Omental fat pad (tissue), 4 donors: ENCODE results near the gene PTPN13. TPM values are rescaled to one million over a fixed set of nuclear protein-coding genes. Genes with fewer than 3 reads are reported as not detected.
"Not testable (repeated sequence)": the region's sequence is repeated elsewhere in the genome, so short reads cannot be mapped to it uniquely, and the experiment has no call there.

Experiments
- ATAC-seq: fragments of 150-250 bp; one replicate; pipeline ENCODE4 v1.9.1; 2016; ENCODE audit warnings: mild to moderate bottlenecking, moderate library complexity; ENCODE audit not compliant: low FRiP score
- DNase-seq: peaks from one replicate; pipeline ENCODE4 v3.0.0-alpha.2; 2019; ENCODE audit warnings: low spot score
- CTCF ChIP-seq, 3 donors: fragments of 450-650 bp; IDR thresholded peaks; one replicate each; pipeline ENCODE4 v1.5.1; 2016 to 2017; ENCODE audit warnings: antibody characterized with exemption in 3 of 3, mild to moderate bottlenecking in 3 of 3, moderate library complexity in 2 of 3
- total RNA-seq, 4 donors: library from RNA; depleted of rRNA; stranded (reverse); fragments of >200 nt; gene quantifications; one replicate each; pipeline ENCODE4 v1.1.0, GENCODE V29; 2016

The PTPN13 gene
- total RNA-seq, 4 donors from 2014 or later: 23.4 to 80.1 (median 26.2) TPM

- ATAC-seq (no peak), DNase-seq (no peak)
- TF ChIP-seq CTCF (IDR thresholded peaks at IDR 0.05): no peak
Measured at GRCh38 chr4:86633854-86634253, 39.7 kb downstream of the PTPN13 start.

- DNase-seq: no peak
- no peak for TF ChIP-seq CTCF (IDR thresholded peaks at IDR 0.05)
- no peak for ATAC-seq
Measured at GRCh38 chr4:86640469-86640868, 46.4 kb downstream of the PTPN13 start.

GRCh38 chr4:86641516-86642090 is 47.5 kb downstream of the PTPN13 start:
- DNase-seq (no peak), ATAC-seq (no peak)
- no peak for TF ChIP-seq CTCF (IDR thresholded peaks at IDR 0.05)

GRCh38 chr4:86644892-86645291 is 50.8 kb downstream of the PTPN13 start:
- ATAC-seq (no peak), DNase-seq (no peak)
- TF ChIP-seq CTCF (IDR thresholded peaks at IDR 0.05): no peak

GRCh38 chr4:86652332-86652932 is 58.3 kb downstream of the PTPN13 start:
- ATAC-seq (no peak), DNase-seq (no peak)
- TF ChIP-seq CTCF (IDR thresholded peaks at IDR 0.05): no peak

GRCh38 chr4:86653237-86653865 is 59.2 kb downstream of the PTPN13 start:
- DNase-seq (no peak), ATAC-seq (no peak)
- TF ChIP-seq CTCF (IDR thresholded peaks at IDR 0.05): no peak

- not testable (repeated sequence) for ATAC-seq
Measured at GRCh38 chr4:86656781-86657180, 62.7 kb downstream of the PTPN13 start.

More at GRCh38 chr4:86656781-86657180, 62.7 kb downstream of the PTPN13 start:
- DNase-seq: not testable (repeated sequence)
